Measurements from ENCODE around the gene PTP4A2.
"Not testable (repeated sequence)": the region's sequence is repeated elsewhere in the genome, so short reads cannot be mapped to it uniquely, and the experiment has no call there.

Gene PTP4A2

DNA sequence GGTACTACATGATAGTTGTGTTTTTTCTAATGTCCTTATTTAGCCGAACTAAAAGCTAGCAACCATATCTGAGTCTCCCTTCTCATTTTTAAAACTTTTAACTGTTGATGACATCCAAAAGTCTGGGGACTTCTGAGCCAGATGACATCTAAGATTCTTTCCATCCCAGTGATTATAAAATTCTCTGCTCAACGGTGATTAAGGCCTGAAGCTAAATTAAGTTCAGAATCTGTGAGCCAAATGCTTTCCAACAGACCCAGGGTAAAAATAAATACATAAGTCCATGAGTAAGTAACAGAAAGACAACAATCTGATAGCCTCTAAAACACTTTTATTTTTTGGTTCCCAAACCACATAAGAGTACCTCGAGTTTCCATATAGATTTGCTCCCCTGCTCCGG lies 13.1 kb upstream of the PTP4A2 start:
- H3K4me3 ChIP-seq (ENCODE audit: control insufficient read depth, low read depth, low read length) = no peak overlapping the region
- no peak for DNase-seq (ENCODE audit: low read depth)
- TF ChIP-seq, protein P1, sequence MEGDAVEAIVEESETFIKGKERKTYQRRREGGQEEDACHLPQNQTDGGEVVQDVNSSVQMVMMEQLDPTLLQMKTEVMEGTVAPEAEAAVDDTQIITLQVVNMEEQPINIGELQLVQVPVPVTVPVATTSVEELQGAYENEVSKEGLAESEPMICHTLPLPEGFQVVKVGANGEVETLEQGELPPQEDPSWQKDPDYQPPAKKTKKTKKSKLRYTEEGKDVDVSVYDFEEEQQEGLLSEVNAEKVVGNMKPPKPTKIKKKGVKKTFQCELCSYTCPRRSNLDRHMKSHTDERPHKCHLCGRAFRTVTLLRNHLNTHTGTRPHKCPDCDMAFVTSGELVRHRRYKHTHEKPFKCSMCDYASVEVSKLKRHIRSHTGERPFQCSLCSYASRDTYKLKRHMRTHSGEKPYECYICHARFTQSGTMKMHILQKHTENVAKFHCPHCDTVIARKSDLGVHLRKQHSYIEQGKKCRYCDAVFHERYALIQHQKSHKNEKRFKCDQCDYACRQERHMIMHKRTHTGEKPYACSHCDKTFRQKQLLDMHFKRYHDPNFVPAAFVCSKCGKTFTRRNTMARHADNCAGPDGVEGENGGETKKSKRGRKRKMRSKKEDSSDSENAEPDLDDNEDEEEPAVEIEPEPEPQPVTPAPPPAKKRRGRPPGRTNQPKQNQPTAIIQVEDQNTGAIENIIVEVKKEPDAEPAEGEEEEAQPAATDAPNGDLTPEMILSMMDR (IDR thresholded peaks at IDR 0.05; ENCODE audit: control insufficient read depth, insufficient read depth, low read depth, low read length, missing control alignments) = no peak

DNA sequence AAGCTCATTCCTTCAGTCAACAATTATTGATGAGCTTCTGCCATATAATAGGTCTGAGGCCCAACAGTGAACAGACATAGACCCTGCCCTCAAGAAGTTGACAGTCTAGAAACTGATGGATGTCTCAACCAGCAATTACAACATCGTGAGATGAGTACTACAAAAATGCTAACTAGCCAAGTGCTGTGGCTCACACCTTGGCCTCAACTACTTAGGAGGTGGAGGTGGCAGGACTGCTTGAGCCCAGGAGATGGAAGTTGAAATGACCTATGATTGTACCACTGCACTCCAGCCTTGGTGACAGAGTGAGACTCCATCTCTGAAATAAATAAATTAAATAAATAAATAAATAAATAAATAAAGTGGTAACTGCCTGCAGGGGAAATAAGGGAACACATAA lies 11.7 kb upstream of the PTP4A2 start:
- H3K4me3 ChIP-seq (ENCODE audit: control insufficient read depth, low read depth, low read length) = no peak overlapping the region
- TF ChIP-seq, protein P1 (IDR thresholded peaks at IDR 0.05; ENCODE audit: control insufficient read depth, insufficient read depth, low read depth, low read length, missing control alignments) = no peak
- DNase-seq (ENCODE audit: low read depth) = no peak

DNA sequence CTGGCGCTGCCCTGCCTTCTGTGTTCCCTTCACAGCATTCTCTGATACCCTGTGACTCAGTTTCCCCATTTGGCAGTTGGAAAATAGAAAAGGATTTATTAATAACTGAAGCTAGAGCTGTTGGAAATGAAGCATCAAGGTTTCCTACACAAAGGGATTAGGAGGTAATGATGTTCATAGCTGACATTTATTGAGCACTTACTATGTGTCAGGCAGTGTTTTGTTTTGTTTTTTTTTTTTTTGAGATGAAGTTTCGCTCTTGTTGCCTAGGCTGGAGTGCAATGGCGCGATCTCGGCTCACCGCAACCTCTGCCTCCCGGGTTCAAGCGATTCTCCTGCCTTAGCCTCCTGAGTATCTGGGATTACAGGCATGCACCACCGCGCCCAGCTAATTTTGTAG lies 7.5 kb upstream of the PTP4A2 start:
- H3K4me3 ChIP-seq (ENCODE audit: control insufficient read depth, low read depth, low read length); DNase-seq (ENCODE audit: low read depth): not testable (repeated sequence)

DNA sequence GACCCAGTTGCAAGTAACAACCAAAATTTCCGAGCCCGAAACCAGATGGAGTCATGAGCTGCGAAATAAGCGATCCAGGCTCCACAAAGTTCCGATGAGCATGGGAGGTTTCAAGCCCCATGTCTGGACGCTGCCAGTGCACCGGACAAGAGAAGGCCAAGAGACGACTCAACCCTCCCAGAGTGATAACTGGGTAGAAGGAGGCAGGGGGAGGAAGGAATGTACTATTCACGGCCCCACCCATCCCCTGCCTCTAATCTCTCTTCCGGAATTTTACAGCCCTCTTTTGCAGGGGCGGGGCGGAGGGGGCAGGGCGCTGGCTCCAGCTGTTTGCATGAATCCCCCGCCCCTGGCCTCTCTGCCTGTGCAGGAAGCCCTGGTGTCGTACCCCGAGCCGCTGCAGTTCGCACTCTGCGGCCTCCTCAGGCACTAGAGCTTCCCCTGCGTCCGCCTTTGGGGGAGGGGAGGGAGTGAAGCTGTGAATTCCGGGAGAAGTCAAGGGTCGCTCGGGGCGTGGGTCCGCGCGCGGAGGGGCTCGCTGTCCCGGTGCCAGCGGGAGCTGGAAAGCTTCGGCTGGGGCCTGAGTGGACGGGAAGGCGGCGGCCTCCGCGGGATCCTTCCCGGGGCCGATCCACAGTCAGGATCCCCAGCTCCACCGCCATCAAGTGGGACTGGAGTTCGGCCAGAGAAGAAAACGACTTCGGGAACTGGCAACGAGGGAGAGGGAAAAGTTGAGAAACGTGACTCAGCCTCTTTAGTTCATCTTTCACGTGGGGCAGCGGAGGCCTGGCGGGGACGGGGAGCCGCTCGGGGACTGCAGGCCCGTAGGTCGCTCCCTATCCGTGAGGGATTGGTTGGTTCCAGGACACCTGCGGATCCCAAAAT lies 6.3 kb upstream of the PTP4A2 start:
- peak overlapping the region; percentile 37 for H3K4me3 ChIP-seq (ENCODE audit: control insufficient read depth, low read depth, low read length)
- peak; percentile 78 for DNase-seq (ENCODE audit: low read depth)
- TF ChIP-seq, protein P1 (IDR thresholded peaks at IDR 0.05; ENCODE audit: control insufficient read depth, insufficient read depth, low read depth, low read length, missing control alignments) = no peak

DNA sequence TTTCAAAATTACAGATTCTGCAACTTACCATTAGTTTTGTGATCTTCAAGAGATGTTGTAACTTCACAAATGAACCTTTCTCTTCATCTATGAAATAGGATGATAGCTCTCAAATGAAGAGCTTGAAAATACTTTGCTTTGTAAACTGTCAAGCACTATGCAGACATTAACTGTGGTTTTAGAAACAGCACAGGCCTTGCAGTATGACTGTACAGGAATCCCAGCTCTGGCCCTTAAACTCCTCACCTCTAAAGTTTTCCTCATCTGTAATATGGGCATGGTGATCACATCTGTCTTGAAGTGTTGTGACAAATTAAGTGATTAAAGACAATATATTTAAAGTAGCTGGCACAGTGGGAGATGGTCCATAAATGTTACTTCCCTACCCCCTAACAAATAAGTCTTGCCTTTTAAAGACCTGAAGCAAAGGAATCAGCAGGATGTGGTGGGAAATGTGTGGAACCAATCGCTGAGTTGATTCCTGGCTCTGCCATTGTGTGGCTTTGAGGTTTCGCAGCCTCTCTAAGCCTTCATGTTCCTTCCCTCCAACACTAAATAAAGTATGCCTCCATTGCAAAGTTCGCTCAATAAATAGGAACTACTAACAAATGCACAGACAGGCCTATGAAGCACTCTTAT lies 5.5 kb upstream of the PTP4A2 start:
- TF ChIP-seq, protein P1 (IDR thresholded peaks at IDR 0.05; ENCODE audit: control insufficient read depth, insufficient read depth, low read depth, low read length, missing control alignments) = no peak
- H3K4me3 ChIP-seq (ENCODE audit: control insufficient read depth, low read depth, low read length) = no peak overlapping the region
- DNase-seq (ENCODE audit: low read depth) = no peak

DNA sequence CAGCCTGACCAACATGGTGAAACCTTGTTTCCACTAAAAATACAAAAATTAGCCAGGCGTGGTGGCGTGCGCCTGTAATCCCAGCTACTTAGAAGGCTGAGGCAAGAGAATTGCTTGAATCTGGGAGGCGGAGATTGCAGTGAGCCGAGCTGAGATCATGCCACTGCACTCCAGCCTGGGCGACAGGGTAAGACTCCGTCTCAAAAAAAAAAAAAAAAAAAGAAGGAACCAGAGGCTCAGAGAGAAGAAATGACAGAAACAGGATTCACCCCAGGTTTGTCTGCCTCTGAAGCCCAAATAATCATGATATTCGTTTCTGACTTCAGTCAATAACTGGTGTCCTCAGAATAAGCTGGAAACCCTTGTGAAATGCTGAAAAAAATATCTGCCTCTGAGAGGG lies 3.9 kb upstream of the PTP4A2 start:
- not testable (repeated sequence) for DNase-seq (ENCODE audit: low read depth); H3K4me3 ChIP-seq (ENCODE audit: control insufficient read depth, low read depth, low read length)

DNA sequence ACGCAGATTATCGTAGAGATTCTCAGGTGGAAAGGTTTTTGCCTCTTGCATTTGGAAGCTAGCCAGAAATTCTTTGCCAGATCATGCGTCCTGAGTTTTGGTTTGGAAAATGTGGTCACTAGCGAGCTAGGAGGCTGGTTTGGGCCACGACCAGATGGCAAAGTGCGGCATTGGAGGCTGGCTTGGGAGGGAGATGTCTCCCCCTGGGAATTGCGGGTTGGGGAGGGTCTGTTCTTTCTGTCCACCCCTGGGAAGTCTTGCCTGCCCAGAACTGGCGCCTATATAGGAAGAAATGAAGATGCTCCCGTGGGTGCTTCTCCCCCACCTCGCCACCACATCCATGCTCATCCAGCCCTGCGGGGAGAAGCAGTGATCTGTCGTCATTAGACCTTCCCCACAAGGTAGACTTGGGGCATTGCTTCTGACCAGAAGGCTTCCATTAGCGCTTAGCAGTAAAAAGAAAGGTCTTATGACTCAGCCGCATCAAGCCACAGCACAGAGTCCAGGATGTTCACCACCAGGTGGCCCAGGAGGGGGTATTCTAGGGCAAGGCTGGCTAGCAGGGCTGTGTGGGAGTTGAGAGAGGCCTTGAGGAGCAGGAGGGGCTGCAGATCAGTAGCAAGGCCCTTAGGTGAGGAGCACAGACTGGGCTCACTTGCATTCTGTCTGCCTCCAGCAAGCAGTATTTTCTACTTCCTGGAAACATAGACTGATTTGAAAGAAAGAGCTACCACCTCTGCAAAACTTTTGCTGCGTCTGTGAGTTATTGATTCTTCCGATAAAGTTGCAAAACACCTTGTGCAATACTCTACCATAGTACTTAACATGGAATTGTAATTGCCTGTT lies 1.5 kb upstream of the PTP4A2 start:
- TF ChIP-seq, protein P1 (IDR thresholded peaks at IDR 0.05; ENCODE audit: control insufficient read depth, insufficient read depth, low read depth, low read length, missing control alignments) = peak; percentile 82
- DNase-seq (ENCODE audit: low read depth) = peak; percentile 83
- H3K4me3 ChIP-seq (ENCODE audit: control insufficient read depth, low read depth, low read length) = no peak overlapping the region

Measured in AG09309 (cell line).